ENCODE data around the gene ADGRA1. TPM values are rescaled to one million over a fixed set of nuclear protein-coding genes. Genes with fewer than 3 reads are reported as not detected.

The ADGRA1 gene
- total and polyA plus RNA-seq, 2 of the 13 experiments (the other 11 are each of a cell fraction or from before 2014, with no cell fraction given) = not detected

DNA sequence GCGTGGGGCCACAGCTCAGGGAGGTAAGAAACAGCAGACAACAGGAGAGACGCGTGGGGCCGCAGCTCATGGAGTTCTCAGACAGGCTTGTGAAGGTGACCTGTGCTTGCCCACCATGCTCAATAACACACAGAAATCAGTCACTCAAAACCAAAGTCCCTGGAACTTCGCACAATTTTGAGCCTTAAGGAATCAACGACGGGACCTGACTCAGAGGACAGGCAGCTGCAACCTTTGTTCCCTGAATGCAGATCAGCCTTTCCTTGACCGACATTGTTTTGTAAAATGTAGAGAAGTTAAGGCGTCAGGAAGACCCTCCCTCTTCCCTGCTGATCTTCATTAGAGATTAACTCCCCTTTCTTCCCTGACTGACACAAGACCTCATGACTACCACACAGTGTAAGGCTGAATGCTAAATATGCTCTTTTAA lies 63.8 kb downstream of the ADGRA1 start:
- Histone ChIP-seq H4K20me1 (ENCODE audit: insufficient read depth, low read length) (no peaks in the 10 kb centered on the region), H3K36me3 (replicated peaks in 1 of 2; ENCODE audit: control insufficient read depth in 1 of 2, insufficient read depth in 2 of 2, low read length in 2 of 2) (no peaks in the 10 kb centered on the region), H3K9ac (ENCODE audit: insufficient read depth, low read depth, low read length) (no peak overlapping the region), H3K27ac (ENCODE audit: extremely low read length, insufficient read depth, low read length) (no peak overlapping the region), H2AFZ (ENCODE audit: low read length) (no peak overlapping the region), H3K4me2 (ENCODE audit: low read depth, low read length) (no peak overlapping the region), H3K27me3 (ENCODE audit: control insufficient read depth in 1 of 2, insufficient read depth in 2 of 2, low read length in 2 of 2) (peaks cover 4 to 23% of the 10 kb centered on the region in 2 experiments; a peak in 3 of 5 replicates), H3K79me2 (ENCODE audit: insufficient read depth, low read length) (no peaks in the 10 kb centered on the region), H3K4me3 (replicated peaks in 1 of 3; ENCODE audit: insufficient read depth in 1 of 3, low read depth in 2 of 3, low read length in 3 of 3) (no peak overlapping the region), H3K4me1 (ENCODE audit: insufficient read depth, low read length) (no peaks in the 10 kb centered on the region), H3K9me3 (ENCODE audit: low read length) (no peaks in the 10 kb centered on the region)
- no peak for FAIRE-seq
- DNase-seq (ENCODE audit: low spot score) = no peak
- BruUV-seq (replicated peaks) = no TSS peak
- intact Hi-C loops (cut with micrococcal nuclease; ENCODE audit: unreplicated experiment) (no loop called here), in situ Hi-C loops (cut with HindIII; ENCODE audit: extremely low pct_ligation_motif_present, low pct_unique_long_range_greater_than_20kb) (no loop called here)
- no peak for ATAC-seq
- POLR2A ChIA-PET = no interaction called here
- 3% methylated on average over 9 of the region's 9 CpGs for WGBS (ENCODE audit: low lambda C conversion rate)
- CTCF ChIA-PET (ENCODE audit: low intra/inter-chr PET ratio, low total read pairs) = no interaction called here
- TF ChIP-seq, protein P1, sequence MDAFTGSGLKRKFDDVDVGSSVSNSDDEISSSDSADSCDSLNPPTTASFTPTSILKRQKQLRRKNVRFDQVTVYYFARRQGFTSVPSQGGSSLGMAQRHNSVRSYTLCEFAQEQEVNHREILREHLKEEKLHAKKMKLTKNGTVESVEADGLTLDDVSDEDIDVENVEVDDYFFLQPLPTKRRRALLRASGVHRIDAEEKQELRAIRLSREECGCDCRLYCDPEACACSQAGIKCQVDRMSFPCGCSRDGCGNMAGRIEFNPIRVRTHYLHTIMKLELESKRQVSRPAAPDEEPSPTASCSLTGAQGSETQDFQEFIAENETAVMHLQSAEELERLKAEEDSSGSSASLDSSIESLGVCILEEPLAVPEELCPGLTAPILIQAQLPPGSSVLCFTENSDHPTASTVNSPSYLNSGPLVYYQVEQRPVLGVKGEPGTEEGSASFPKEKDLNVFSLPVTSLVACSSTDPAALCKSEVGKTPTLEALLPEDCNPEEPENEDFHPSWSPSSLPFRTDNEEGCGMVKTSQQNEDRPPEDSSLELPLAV (CRISPR knock-in tag; conservative IDR thresholded peaks at IDR 0.05; ENCODE audit: low read depth) = no peak
- TF ChIP-seq SMARCE1 (IDR thresholded peaks at IDR 0.05; ENCODE audit: borderline replicate concordance) (no peak), LCORL (IDR thresholded peaks at IDR 0.05) (no peak), LCORL (CRISPR knock-in tag; IDR thresholded peaks at IDR 0.05) (no peak), MLXIP (CRISPR knock-in tag; IDR thresholded peaks at IDR 0.05; ENCODE audit: borderline replicate concordance) (no peak), DBP (CRISPR knock-in tag; IDR thresholded peaks at IDR 0.05; ENCODE audit: not compliant biosample characterization) (no peak), ZNF225 (CRISPR knock-in tag; IDR thresholded peaks at IDR 0.05) (no peak)

Data from HepG2 (cell line).